ENCODE results near the gene GAST.
A peak's percentile ranks its signal among the peaks of the same experiment; 100 is the strongest.
"Not testable (repeated sequence)": the region's sequence is repeated elsewhere in the genome, so short reads cannot be mapped to it uniquely, and the experiment has no call there.

GAST gene

DNA sequence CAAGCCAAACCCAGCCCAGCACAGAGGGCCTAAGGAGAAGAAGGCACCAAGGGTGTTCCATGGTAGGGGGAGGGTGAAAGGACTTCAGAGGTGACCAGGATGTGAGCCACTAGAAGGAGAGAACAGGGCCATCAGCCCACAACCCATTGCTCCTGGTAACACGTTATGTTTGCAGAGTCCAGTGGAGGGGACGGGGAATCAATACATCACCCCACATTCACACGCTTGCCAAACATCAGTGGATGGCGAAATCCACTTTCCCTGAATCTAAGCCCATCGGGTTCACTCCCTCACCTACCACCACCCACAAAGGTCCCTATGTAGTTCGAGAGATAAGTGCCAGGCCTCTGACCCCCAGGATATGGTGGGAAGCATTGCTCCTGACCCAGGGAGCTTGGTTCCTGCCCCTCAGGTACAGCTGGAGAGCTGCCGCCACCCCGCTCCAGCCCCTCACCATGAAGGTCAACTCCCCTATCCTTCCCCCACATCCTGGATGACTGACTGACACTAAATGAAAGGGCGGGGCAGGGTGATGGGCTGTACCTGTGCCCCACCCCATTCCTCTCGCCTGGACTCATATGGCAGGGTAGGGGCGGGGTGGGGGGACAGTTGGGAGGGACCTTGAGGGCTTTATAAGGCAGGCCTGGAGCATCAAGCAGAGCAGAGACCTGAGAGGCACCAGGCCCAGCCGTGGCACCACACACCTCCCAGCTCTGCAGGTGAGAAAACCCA lies at the start of gene GAST:
TSS of gene GAST (plus strand) at position 663 of the 732 bp plus-strand sequence. CDS start 3,106 bp downstream, outside the sequence.
- DNase-seq (ENCODE audit: low spot score), result no peak

- no peak for DNase-seq (ENCODE audit: low spot score)
Observed at GRCh38 chr17:41663451-41664171, 48.5 kb upstream of the GAST start.

DNA sequence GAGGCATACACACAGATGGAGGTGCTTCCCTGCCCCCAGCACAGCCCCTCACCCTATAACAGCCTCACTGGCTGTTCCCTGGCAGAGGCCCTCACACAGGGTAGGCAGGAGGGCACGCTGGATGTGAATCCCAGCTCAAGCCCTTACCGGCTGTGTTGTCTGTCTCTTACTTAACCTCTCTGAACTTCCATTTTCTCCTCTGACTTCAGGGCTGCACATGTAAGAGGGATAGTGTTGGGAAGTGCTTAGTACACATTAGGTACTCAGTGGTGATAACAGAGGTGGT lies 48.0 kb upstream of the GAST start:
- no peak for DNase-seq (ENCODE audit: low spot score)

DNA sequence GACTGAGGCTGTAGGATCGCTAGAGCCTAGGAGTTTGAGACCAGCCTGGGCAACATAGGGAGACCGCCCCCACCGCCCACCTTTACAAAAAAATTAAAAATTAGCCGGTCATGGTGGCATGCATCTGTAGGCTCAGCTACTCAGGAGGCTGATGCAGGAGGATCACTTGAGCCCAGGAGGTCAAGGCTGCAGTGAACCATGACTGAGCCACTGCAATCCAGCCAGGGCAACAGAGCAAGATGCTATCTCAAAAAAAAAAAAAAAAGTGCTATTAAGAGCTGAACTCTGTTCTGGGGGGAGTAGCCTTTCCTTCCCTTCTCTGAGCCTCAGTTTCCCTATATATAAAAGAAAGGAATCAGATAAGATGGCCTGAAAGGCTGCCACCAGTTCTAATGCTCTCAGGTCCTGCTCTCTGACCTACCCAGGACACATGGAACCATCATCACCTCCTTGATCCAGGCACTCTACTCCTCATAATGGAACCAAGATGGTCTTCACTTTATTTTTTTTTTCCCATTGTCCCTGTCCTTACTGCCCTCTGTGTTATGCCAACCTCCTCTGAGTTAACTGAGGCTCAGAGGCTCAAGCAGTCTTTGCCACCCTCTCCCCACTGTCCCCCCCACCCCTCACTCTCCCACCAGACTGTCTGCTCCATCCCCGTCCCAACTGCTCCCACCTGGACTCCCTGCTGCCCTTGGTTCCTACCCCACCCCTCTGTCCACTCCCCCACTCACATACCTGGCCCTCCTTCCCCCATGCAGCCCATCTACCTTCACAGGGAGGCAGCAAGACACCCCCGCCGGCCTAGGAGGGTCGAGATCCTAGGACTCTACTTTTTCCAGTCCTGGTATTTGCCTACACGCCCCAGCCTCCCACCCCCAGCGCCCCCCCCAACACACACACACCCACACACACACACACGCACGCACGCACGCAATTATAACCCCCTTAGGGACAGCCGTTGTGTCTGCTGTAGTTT lies 47.3 kb upstream of the GAST start:
- no peak for DNase-seq (ENCODE audit: low spot score)

DNA sequence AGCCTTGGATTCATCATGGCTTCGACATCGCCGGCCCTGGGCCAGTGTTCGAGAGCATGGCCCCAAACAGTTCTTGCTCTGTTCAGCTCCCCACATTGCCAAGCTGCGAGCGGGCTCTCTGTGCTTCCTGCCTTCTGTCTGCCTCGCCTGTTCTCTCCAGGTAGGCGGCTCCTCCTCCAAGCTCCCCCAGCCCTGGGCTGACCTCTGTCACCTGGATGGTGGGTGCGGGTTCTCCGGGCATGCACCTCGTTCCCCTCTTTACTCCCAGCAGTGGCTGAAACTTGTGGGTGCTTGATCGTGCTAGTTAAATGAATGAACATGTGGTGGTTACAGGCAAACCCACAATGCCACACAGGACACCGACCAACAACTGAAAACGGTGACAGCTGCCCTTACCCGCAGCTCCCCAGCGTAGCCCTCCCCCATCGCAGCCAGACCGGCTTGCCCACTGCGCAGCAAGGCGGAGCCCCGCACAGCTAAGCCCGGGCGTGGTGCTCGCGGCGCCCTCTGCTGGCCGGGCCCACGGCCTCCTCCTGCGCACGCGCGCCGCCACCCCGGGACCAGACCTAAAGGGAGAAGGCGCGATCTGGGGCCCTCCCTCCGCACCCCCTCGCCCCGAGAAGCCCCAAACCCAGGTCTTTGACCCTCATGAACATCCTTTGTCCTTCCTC lies 46.4 kb upstream of the GAST start:
- peak; percentile 99 for DNase-seq (ENCODE audit: low spot score)

DNA sequence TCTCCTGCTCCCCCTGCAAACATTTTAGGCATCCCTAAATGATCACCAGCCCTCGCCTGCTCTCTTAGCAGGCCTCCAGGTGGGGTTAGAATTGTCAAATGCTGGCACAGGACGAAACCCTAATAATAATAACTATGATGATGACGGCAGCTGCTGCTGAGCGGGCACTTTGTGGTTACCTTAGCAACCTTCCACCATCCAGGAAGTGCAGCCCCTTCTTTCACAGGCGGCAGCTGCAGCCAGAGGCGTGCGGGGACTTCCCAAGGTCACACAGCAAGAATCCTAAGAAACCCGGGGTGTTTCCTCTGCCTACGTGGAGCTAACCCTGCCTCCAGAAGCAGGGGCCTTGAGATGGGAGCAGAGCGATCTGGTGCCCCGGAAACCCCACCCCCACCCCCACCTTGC lies 45.9 kb upstream of the GAST start:
- peak; percentile 47 for DNase-seq (ENCODE audit: low spot score)

DNA sequence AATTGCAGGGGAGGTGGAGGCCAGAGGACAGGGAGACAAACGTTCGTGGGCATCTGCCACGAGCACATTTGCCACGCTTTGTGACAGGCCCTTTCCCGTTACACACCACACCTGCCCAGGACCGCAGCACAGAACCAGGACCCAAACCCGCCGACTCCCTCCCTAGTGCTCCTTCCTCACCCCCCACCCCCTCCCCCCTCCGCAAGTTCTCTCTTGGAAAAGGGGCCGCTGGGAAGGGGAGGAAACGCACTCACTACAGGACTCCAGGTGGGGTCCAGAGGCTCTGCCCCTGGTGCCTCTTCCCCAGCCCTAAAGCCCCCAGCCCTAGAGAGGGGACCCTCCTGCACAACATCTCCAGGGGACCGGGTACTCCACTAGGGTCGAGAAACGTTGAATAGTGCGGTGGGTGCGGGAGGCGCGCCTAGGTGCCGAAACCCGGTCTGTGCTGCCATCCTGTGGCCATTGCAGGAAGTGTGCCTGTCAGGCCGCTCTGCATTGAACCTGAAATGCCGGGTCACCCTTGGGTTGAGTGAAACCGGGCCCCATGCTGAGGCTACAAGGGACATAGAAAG lies 45.3 kb upstream of the GAST start:
- DNase-seq (ENCODE audit: low spot score), result peak; percentile 86

DNA sequence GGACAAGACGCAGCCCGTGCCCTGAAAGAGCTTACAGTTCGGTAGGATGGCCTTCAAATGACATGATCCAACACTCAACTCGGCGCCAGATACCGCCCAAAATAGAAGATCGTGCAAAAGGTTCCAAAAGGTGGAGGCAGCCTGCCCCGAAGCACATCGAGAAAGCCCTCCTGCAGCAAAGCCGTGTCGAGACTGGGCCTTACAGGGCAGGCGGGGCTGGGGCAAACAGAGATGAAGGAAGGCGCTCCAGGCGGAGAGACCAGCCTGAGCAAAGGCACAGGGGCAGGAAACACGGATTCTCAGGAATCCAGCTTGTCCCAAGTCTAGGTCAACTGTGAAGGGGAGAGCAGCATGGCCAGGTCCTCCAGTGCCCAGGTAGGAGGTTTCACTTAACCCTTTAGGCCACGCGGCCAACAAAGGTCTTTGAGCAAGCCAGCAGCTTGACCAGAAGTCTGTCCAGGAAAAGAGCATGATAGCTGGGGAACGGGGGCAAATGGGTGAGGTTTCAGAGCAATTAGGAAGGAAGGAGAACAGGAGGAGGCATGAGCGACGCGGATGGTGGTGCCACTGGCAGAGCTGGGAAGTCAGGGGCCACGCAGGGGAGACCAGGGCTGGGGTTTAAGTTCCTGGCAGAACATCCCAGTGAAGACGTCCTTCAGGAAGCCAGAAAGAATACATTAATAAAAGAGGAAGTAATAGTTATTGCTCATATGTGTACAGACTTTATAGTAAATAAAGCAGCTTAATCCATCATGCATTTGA lies 44.7 kb upstream of the GAST start:
- no peak for DNase-seq (ENCODE audit: low spot score)

GRCh38 chr17:41672153-41672552 lies 40.0 kb upstream of the GAST start:
- no peak for DNase-seq (ENCODE audit: low spot score)

- DNase-seq (ENCODE audit: low spot score), result not testable (repeated sequence)
Observed at GRCh38 chr17:41675157-41676057, 36.7 kb upstream of the GAST start.

- no peak for DNase-seq (ENCODE audit: low spot score)
Observed at GRCh38 chr17:41676058-41676419, 36.1 kb upstream of the GAST start.

DNA sequence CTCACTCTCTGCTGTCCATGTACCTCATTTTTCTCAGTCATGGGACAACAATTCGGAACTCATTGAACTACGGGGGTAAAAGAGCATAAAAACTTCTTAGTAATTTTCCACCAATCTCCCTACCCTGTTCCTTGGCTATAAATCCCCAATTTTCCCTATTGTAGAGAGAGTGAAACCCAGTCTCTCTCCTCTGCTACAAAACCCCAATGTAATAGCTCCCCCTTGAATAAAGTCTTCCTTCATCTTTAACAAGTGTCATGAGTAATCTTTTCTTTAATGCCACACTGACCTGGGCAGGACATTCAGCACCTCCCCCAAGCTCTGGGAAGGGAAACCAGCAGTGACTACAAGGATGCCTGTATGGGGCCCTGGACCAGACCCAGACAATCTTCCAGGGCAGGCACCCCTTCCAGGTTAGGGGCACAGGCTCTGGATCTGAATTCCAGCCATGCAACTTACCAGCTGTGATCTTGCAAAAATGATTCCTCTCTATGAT lies 33.7 kb upstream of the GAST start:
- no peak for DNase-seq (ENCODE audit: low spot score)

GRCh38 chr17:41678907-41679739 lies 33.0 kb upstream of the GAST start:
- DNase-seq (ENCODE audit: low spot score), result no peak

DNA sequence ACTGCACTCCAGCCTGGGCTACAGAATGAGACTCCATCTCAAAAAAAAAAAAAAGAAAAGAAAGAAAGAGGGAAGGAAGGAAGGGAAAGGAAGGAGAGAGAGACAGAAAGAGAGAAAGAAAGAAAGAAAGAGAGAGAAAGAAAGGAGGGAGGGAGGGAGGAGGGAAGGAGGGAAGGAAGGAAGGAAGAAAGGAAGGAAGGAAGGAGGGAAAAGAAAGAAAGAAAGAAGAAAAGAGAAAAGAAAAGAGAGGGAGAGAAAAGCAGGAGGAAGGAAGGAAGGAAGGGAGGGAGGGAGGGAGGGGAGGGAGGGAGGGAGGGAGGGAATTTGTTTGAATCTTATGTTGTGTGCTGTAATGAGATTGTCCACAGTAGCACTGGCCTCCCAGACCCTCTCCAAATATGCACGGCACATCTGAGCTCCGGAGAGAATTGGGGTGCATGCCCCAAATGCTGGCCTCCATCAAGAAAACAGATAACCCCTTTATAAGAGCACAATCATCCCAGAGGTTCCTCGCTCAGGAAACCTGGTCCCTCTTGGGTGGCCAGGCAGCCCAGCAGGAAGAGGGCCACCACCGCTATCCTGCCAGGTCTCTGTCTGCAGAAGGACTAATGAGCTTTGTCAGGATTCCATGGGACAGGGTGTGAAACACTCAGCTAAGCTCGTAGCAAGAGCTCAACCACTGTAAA lies 32.2 kb upstream of the GAST start:
- DNase-seq (ENCODE audit: low spot score), result no peak

DNA sequence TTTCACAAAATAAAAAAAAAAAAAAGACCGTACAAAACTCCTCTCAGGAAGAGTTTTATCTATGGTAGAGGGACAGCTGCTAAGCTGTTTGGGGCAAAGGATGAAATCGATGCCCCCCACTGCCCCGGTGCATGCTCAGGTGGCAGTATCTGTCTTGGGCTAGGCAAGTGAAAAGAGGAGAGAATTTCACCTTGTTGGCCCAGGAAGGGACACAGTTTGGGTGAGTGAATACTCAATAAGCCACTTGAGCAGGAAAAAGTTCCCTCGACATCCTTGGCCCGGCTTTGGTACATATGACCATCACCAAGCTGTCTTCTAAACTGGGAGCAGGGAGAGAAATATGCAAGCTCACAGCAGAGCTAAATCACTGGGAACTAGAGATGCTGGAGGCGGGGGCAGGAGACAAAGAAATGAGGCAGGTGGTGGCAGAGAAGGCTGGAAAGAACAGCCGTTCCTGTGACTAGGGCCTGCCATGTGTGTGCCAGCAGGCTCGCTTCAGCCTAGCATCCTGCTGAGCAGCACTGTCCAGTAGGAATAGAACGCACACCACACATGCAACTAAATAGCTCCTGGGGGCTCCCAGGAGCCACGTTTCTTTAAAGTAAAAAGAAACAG lies 31.6 kb upstream of the GAST start:
- no peak for DNase-seq (ENCODE audit: low spot score)

DNA sequence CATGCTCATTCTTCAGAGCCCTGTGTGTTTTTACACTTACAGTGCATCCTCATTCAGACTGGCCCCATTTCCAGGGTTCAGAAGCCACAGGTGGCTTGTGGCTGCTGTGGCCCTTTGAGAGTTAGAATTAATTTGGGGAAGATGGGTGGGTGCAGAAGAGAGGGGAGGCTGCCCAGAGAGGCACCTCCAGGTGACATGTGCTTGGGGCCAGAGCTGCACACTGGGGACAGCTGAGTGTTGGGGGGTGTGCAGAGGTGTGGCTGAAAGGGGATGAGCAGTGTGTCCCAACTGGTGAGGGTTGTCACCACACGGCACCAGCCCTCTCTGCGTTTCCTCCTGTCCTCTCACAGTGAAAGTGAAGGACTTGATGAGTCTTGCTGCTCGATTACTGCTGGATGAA lies 30.4 kb upstream of the GAST start:
- no peak for DNase-seq (ENCODE audit: low spot score)

GRCh38 chr17:41682631-41683030 lies 29.5 kb upstream of the GAST start:
- DNase-seq (ENCODE audit: low spot score), result no peak

Measured in hepatic stellate cell (primary cell).